ENCODE results near the gene CCDC141.

- TF ChIP-seq CTCF (IDR thresholded peaks at IDR 0.05; ENCODE audit: low read depth, low read length): no peak
- no peak for TF ChIP-seq POLR2A (IDR thresholded peaks at IDR 0.05; ENCODE audit: extremely low read depth, insufficient read length)
- TF ChIP-seq, protein P1, sequence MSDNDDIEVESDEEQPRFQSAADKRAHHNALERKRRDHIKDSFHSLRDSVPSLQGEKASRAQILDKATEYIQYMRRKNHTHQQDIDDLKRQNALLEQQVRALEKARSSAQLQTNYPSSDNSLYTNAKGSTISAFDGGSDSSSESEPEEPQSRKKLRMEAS (IDR thresholded peaks at IDR 0.05; ENCODE audit: low read depth, low read length): no peak
Observed at GRCh38 chr2:178863130-178863855, 186.6 kb downstream of the CCDC141 start.
